Activated CD8-positive, alpha-beta memory T cell treated with anti-CD3 and anti-CD28 coated beads, Interleukin-2, amount 50 U/mL, for 24 hours (primary cell): ENCODE results near the gene TSPAN3.
A peak's percentile ranks its signal among the peaks of the same experiment; 100 is the strongest.

ENCODE experiments used
- DNase-seq: peaks from one replicate; pipeline ENCODE4 v3.0.0-alpha.2; 2020; ENCODE audit errors: extremely low read depth

The TSPAN3 gene

GRCh38 chr15:77023576-77024272, 47.2 kb downstream of the TSPAN3 start:
- DNase-seq: no peak

DNA sequence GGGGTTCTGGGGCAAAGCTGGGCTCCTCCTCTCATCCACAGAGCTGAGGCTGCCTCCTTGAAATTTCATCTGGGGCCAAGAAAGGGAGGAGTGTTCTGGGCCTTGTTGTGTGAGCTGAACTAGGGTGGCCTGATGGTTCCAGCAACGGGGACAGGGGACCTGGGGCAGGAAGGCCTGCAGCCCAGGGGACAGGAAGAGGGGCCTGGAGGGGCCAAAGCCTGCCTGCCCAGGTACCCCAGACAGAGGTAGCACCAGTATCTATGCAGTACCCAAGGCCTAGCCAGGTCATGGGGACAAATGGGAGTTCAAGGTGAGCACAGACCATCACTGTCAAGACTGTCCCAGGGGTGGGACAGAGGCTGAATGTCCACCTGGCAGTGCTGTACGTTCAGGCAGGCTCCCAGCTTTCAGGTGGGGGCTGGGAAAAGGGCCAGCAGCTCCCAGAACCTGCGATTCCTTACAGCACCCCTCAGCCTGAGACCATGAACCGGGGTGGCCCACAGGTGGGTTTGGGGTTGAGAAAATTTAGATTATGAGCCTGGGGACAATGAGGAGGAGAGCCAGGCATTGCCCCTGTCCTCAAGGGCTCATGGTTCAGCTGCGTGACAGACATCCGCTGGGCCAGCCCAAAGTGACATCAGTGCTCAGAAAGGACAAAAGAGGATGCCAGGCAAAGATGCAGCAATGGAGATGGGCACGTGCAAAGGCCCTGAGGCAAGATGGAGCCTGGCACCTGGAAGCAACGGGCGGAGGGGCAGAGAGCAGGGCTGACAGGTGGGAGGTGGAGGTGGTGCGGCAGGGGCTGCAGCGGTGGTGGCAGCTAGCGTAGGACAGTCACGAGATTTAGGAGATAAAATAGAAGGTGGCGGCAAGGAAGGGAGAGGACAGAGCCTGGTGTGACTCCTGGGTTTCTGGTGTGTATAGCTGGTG, 48.0 kb downstream of the TSPAN3 start:
- no peak for DNase-seq

- no peak for DNase-seq
These were observed 49.0 kb downstream of the TSPAN3 start for GRCh38 chr15:77021803-77022381.

DNA sequence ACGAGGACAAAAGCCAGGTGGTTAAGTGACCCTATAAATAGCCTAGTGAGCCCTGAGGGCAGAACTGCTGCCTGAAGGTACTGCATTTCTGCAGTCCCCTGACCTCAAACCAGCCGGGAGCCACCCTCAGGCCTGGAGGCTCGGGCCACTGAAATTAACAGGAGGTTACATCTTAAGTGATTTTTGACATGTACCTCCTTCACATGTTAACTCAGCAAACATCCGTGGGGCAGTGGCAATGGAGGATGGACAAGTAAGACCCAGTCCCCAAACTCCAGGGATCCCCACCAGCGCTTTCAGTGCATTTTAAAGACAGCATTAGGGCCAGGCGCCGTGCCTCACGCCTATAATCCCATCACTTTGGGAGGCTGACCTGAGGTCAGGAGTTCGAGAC, 49.8 kb downstream of the TSPAN3 start:
- DNase-seq: no peak

DNA sequence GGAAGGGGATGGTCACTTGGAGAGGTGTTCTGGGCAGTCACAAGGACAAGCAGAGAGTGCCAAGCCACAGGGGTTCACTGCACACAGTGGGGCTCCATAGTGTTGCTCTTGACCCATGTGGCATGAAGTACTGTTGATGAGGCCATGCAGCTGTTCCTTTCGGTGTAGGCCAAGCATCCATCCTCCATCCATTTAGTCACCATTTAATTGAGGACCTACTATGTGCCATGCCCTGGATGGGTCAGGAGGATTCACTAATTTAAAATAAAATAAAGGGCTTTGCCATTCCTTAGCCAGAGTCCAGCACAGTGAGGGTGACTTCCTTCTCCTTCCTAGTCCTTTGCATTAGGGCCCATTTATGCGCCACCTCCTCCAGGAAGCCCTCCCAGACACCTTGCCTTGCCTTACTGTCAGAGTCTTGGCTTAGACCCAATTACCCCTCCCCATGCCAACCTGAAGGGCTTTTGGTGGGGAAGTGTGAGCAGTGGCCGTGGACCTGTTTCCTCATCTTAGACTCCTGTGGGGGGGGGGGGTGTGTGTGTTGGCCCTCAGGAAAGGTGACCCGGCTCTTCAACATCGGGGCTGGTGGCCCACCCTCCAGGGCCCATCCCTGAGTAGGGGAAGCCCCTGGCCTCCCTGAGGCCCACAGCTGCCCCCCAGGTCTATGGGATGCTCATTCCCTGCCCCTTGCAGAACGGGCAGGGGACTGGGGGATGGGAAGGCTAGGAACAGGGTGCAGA, 50.4 kb downstream of the TSPAN3 start:
- no peak for DNase-seq

GRCh38 chr15:77019521-77020331, 51.2 kb downstream of the TSPAN3 start:
- DNase-seq: no peak

GRCh38 chr15:77018796-77019505, 52.0 kb downstream of the TSPAN3 start:
- DNase-seq: no peak

GRCh38 chr15:77017761-77018720, 52.9 kb downstream of the TSPAN3 start:
- DNase-seq: no peak

DNA sequence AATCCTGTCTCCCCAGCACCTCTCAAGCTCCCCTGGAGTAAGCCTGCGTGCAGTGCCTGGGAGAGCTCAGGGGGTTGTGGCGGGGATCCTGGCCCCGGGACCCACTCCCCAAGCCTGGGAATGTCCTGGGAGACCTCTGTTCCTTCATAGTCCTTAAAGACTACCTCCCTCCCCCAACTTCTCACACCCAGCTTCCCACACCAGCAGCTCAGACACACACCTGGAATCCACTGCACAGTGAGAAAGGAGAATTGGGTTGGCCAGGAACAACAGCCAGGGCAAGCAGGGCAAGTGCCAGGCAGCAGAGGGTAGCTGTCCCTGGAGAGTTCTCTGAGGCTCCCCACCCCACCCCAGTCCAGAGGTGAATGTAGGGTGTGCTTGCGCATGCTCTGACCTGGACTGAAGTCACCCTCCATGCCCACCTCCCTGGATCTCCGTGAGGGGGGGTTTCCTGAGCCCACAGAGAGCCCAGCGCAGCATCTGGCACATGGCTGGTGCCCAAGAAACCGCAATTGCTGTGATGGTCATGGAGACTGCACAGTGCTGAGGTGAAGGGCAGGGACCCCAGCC, 53.7 kb downstream of the TSPAN3 start:
- DNase-seq: no peak

- DNase-seq: no peak
These were observed 54.6 kb downstream of the TSPAN3 start for GRCh38 chr15:77016321-77016695.

DNA sequence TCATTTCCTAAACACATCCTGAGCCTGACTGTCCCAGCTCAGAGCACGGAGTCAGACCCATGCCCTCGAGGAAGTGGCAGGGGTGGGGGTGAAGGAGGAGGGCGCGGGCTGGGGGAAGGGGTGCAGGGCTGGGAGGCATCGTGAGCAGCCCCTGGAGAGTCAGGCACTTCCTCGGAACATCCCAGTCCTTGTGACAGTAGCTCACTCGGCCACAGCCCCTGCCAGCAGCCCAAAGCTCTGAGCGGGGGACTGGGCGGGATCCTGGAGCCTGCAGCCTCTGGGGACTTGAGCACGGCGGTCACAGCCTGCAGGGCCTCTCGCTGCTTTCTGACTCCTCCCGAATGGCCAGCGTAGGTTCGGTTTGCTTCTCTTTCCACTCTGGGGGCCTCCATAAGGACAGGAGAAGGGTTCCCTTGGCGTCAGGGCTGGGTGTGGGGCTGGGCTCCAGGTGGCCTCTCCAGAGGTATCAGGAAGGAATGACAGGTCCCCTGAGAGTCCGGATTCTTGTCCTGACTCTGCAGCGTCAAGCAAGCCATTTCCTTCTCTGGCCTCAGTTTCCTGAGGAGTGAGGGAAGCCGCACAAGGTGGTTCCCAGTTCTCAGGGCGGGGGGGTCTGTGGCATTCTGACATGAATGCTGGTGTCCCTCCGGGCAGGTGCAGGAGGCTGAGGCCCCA, 55.1 kb downstream of the TSPAN3 start:
- DNase-seq: no peak

DNA sequence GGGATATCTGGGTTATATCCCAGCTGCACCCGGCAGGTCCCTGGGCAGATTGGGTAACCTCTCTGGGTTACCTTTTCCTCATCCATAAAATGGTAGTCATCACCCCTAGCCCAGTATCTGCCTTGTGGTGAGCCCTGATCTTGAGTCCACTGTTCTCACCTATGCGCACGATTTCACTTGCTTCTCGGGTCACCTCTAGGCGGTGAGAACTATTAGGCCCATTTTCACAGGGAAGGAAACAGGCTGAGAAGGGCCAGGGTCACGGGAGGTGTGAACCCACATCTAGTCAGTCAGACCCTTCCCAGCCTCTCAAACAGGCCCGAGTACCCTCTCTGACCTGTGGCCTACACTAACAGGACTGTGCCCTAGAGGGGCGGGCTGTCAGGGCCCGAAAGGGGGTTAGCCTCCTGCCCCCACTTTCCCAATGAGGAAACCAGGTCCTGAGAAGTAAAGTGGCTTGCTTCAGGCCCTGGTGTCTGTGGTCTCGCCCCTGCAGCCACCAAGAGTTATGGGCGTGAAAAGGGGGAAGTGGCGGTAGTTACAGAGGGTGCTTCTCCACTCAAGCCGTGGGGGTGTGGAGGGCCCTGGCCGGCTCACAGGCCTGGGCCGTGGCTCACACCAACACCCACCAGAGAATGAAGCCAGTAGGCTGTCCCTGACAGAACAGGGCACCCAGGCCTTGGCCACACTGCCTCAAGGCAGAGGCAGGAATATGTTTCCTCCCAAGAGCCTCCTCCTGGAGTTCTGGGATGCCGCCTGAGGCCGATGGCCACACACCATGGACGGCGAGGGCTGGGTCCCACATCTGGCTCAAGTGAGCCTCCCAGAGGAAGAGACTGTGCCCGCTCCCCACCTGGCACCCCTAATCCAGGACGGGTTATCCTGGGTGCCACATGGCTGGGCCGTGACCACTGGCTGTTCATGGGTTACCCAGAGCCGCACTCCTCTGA, 56.5 kb downstream of the TSPAN3 start:
- DNase-seq: no peak

- peak; percentile 75 for DNase-seq
These were observed 57.2 kb downstream of the TSPAN3 start for GRCh38 chr15:77013776-77014131.

- DNase-seq: no peak
These were observed 58.0 kb downstream of the TSPAN3 start for GRCh38 chr15:77012868-77013267.

GRCh38 chr15:77012117-77012712, 58.7 kb downstream of the TSPAN3 start:
- DNase-seq: no peak

- no peak for DNase-seq
These were observed 60.1 kb downstream of the TSPAN3 start for GRCh38 chr15:77010857-77011256.

GRCh38 chr15:77010312-77010686, 60.6 kb downstream of the TSPAN3 start:
- DNase-seq: no peak
